K562 (cell line): ENCODE measurements around the gene HAGHL. TPM values are rescaled to one million over a fixed set of nuclear protein-coding genes. Genes with fewer than 3 reads are reported as not detected.

Experiments used
- ATAC-seq: fragments of 200-7000 bp; cut with Tn5 transposase; 3 replicates; pipeline ENCODE4 v1.9.1; 2020; ENCODE audit warnings: moderate library complexity
- BruUV-seq: library from RNA; stranded (reverse); fragments of 400-500 nt; replicated peaks from 2 replicates; lab custom pipeline; 2021; lab: Mats Ljungman, UMichigan
- CTCF ChIA-PET: fragments of 300-600 bp; formaldehyde crosslinking; extraction: SDS; loops from one replicate; lab custom pipeline; 2021; ENCODE audit warnings: low intra/inter-chr PET ratio; lab: Yijun Ruan, JAX
- POLR2A ChIA-PET: fragments of 300-600, 350-650 bp; sonication (Branson Sonifier 250); formaldehyde crosslinking; extraction: SDS; loops from one replicate; lab custom pipeline; 2021; ENCODE audit warnings: antibody characterized with exemption, inconsistent platforms; lab: Yijun Ruan, JAX
- DNase-seq, 4 experiments: peaks; one replicate each; pipeline versions ENCODE4 v3.0.0 to v3.0.0-alpha.2; 2011 to 2018; ENCODE audit warnings: low spot score in 3 of 4, mixed read lengths in 3 of 4; ENCODE audit errors: extremely low read depth in 1 of 4
- FAIRE-seq: peaks from 2 replicates; lab custom pipeline; 2011; peaks lifted over from hg19 to GRCh38; lab: Jason Lieb, UNC
- H2AFZ ChIP-seq: 2 replicates; pipeline ENCODE4 v1.6.0; 2011; ENCODE audit warnings: low read depth, low read length, control low read depth, inconsistent platforms
- H3K27ac ChIP-seq: fragments of 200-600 bp; 3 replicates; pipeline ENCODE4 v1.8.0; 2011; ENCODE audit warnings: low read depth, mild to moderate bottlenecking, control low read depth, inconsistent platforms, low read length, moderate library complexity, mixed read lengths; ENCODE audit errors: extremely low read depth
- H3K27me3 ChIP-seq, 2 experiments: fragments of 300-600 bp in 1 of 2; 2 replicates in 1 of 2; 3 replicates in 1 of 2; pipeline versions ENCODE4 v1.6.0 to v1.8.0; 2011; ENCODE audit warnings: inconsistent platforms in 2 of 2, low read length in 2 of 2, mild to moderate bottlenecking in 1 of 2, mixed read lengths in 1 of 2, moderate library complexity in 1 of 2; ENCODE audit not compliant: control insufficient read depth in 2 of 2, insufficient read depth in 2 of 2
- H3K36me3 ChIP-seq: fragments of 300-600 bp; 3 replicates; pipeline ENCODE4 v1.8.0; 2011; ENCODE audit warnings: mild to moderate bottlenecking, low read length, inconsistent platforms; ENCODE audit not compliant: control insufficient read depth, insufficient read depth
- H3K4me1 ChIP-seq, 2 experiments: fragments of 200-600 bp in 1 of 2; replicated peaks in 1 of 2; 2 replicates in 1 of 2; 3 replicates in 1 of 2; pipeline versions ENCODE4 v1.5.1 to v1.8.0; 2011; ENCODE audit warnings: inconsistent platforms in 2 of 2, low read length in 2 of 2, mild to moderate bottlenecking in 1 of 2, mixed read lengths in 1 of 2, moderate library complexity in 1 of 2; ENCODE audit not compliant: control insufficient read depth in 2 of 2, insufficient read depth in 2 of 2
- H3K4me2 ChIP-seq: 2 replicates; pipeline ENCODE4 v1.6.1; 2011; ENCODE audit warnings: low read length, control low read depth, inconsistent platforms, mixed read lengths; ENCODE audit not compliant: insufficient read depth
- H3K4me3 ChIP-seq: fragments of 200-600 bp; sonication (generic), shearing (Covaris generic); 2 replicates; pipeline ENCODE4 v1.5.1; 2016; ENCODE audit warnings: control low read depth, inconsistent platforms
- H3K79me2 ChIP-seq: fragments of 200-600 bp; 3 replicates; pipeline ENCODE4 v1.8.0; 2011; ENCODE audit warnings: low read length, inconsistent platforms; ENCODE audit not compliant: control insufficient read depth, insufficient read depth
- H3K9ac ChIP-seq, 2 experiments: 2 replicates each; pipeline versions ENCODE4 v1.6.0 to v1.6.1; 2011; ENCODE audit warnings: low read depth in 2 of 2, low read length in 2 of 2, control low read depth in 1 of 2, inconsistent platforms in 1 of 2, mild to moderate bottlenecking in 1 of 2, mixed read lengths in 1 of 2; ENCODE audit not compliant: insufficient read depth in 1 of 2
- H3K9me1 ChIP-seq: one replicate; pipeline ENCODE4 v1.6.0; 2011; ENCODE audit warnings: inconsistent platforms, mild to moderate bottlenecking, low read length, moderate library complexity; ENCODE audit not compliant: control insufficient read depth, insufficient read depth
- H3K9me3 ChIP-seq: replicated peaks from 2 replicates; pipeline ENCODE4 v1.5.1; 2011; ENCODE audit warnings: low read depth, low read length, inconsistent platforms; ENCODE audit not compliant: control insufficient read depth, insufficient read depth
- H4K20me1 ChIP-seq: replicated peaks from 2 replicates; pipeline ENCODE4 v1.6.1; 2011; ENCODE audit warnings: low read length, inconsistent platforms, mixed read lengths; ENCODE audit not compliant: control insufficient read depth, insufficient read depth
- BMI1 ChIP-seq: fragments of 150-350 bp; IDR thresholded peaks from 2 replicates; pipeline ENCODE4 v1.6.1; 2014; ENCODE audit warnings: low read length
- BRCA1 ChIP-seq, 2 experiments: fragments of 450-650 bp in 1 of 2; sonication (generic) in 1 of 2; formaldehyde crosslinking in 1 of 2; IDR thresholded peaks; 2 replicates each; pipeline versions ENCODE4 v1.5.0 to v1.6.1; 2017 to 2020; ENCODE audit warnings: mild to moderate bottlenecking in 1 of 2, missing genetic modification reagents in 1 of 2
- CBX5 ChIP-seq: IDR thresholded peaks from 2 replicates; pipeline ENCODE4 v1.6.1; 2014; ENCODE audit warnings: low read depth, borderline replicate concordance
- EGR1 ChIP-seq: fragments of 450-650 bp; conservative IDR thresholded peaks from 2 replicates; pipeline ENCODE4 v1.6.1; 2017; ENCODE audit warnings: mild to moderate bottlenecking
- NR3C1 ChIP-seq: sonication (generic); formaldehyde crosslinking; IDR thresholded peaks from 2 replicates; pipeline ENCODE4 v1.8.1; 2022; ENCODE audit warnings: missing genetic modification reagents
- RBM14 ChIP-seq: fragments of 200-400 bp; formaldehyde crosslinking; IDR thresholded peaks from 2 replicates; pipeline ENCODE4 v1.6.1; 2018; ENCODE audit warnings: low read depth, mild to moderate bottlenecking, low read length, moderate library complexity, borderline replicate concordance; ENCODE audit not compliant: insufficient read depth
- RCOR1 ChIP-seq, 2 experiments: IDR thresholded peaks; 2 replicates each; pipeline ENCODE4 v1.6.1; 2012; ENCODE audit warnings: low read depth in 2 of 2, low read length in 2 of 2, borderline replicate concordance in 1 of 2, improper control_type of control experiment in 1 of 2
- WHSC1 ChIP-seq: IDR thresholded peaks from one replicate; pipeline ENCODE4 v1.6.1; 2012; ENCODE audit warnings: low read length, control low read depth, inconsistent platforms
- ZBTB1 ChIP-seq: sonication (generic); formaldehyde crosslinking; IDR thresholded peaks from 2 replicates; pipeline ENCODE4 v1.8.1; 2023; ENCODE audit warnings: missing genetic modification reagents, low read depth, mild to moderate bottlenecking, borderline replicate concordance
- ZNF3 ChIP-seq: fragments of 250-450 bp; sonication (Bioruptor Pico); IDR thresholded peaks from 2 replicates; pipeline ENCODE4 v1.5.0; 2021; ENCODE audit warnings: mild to moderate bottlenecking, moderate library complexity
- ZNF707 ChIP-seq: fragments of 250-450 bp; sonication (Bioruptor Pico); conservative IDR thresholded peaks from 2 replicates; pipeline ENCODE4 v1.8.0; 2022; ENCODE audit warnings: inconsistent platforms, mild to moderate bottlenecking, moderate library complexity
- ZNF740 ChIP-seq, 3 experiments: fragments of 200-800 bp in 1 of 3; sonication (Bioruptor generic) in 1 of 3; sonication (generic) in 1 of 3; formaldehyde crosslinking in 1 of 3; IDR thresholded peaks; 2 replicates each; pipeline versions ENCODE4 v1.6.1 to v1.8.0; 2016 to 2022; ENCODE audit warnings: mild to moderate bottlenecking in 2 of 3, missing compliant biosample characterization in 2 of 3, missing genetic modification characterization in 2 of 3, missing genetic modification reagents in 1 of 3
- WGBS: fragments of 100-300 bp; shearing (Covaris generic); methylation state at CpG from one replicate; pipeline ENCODE4 v1.1.6; 2016; ENCODE audit warnings: low coverage, mixed read lengths; ENCODE audit not compliant: insufficient coverage; ENCODE audit errors: missing lambda C conversion rate; 5-methylcytosine and 5-hydroxymethylcytosine counted together
- in situ Hi-C: fragments of 300-500 bp; cut with MboI; formaldehyde crosslinking; loops from 4 replicates; pipeline ENCODE4 v1.15.0; 2018; ENCODE audit warnings: inconsistent platforms, mixed read lengths
- intact Hi-C: fragments of 100-400 bp; cut with micrococcal nuclease; formaldehyde crosslinking; loops from 2 replicates; pipeline ENCODE4 v1.14.2; 2022
- polyA plus RNA-seq, 8 experiments: library from polyadenylated mRNA; depleted of rRNA in 4 of 8; stranded (reverse) in 5 of 8; unstranded in 3 of 8; fragments of >200 nt; fragmentation: Nextera tagmentation in 2 of 8; fragmentation: Illumina TruSeq in 1 of 8; extraction: Ambion mirVana in 2 of 8; extraction: Trizol in 1 of 8; gene quantifications; 2 replicates each; pipeline versions ENCODE4 v1.2.1 to v1.2.3, GENCODE V29; 2011 to 2014; ENCODE audit warnings: inconsistent platforms in 1 of 8, missing spikeins in 1 of 8
- total RNA-seq, 7 experiments: library from RNA; depleted of rRNA in 6 of 7; stranded (reverse); fragments of >200 nt in 6 of 7; fragmentation: Illumina TruSeq in 2 of 7; extraction: Trizol in 2 of 7; gene quantifications; 2 replicates each; pipeline versions ENCODE4 v1.2.1 to v1.2.3, GENCODE V29; 2011 to 2021; ENCODE audit warnings: low replicate concordance in 1 of 7
- TF ChIP-seq, protein P1 (sequence below), 2 experiments: fragments of 450-650 bp; IDR thresholded peaks; 2 replicates each; pipeline ENCODE4 v1.6.1; 2016
- TF ChIP-seq, protein P2 (sequence below): sonication (generic); formaldehyde crosslinking; IDR thresholded peaks from 2 replicates; pipeline ENCODE4 v1.8.0; 2022; ENCODE audit warnings: mild to moderate bottlenecking, missing genetic modification reagents

Gene HAGHL
- total and polyA plus RNA-seq, 9 of the 15 experiments (the other 6 are each of a cell fraction or from before 2014, with no cell fraction given) = 0.31 to 83.4 (median 20.7) TPM

- Histone ChIP-seq H3K9ac (peak overlapping the region; percentile 65 to 96), H3K4me3 (peak overlapping the region; percentile 80), H3K27me3 (no peaks in the 10 kb centered on the region), H3K4me2 (peak overlapping the region; percentile 97), H3K9me3 (no peaks in the 10 kb centered on the region), H4K20me1 (no peaks in the 10 kb centered on the region; the same call in 1 of the 2 replicates), H3K27ac (peak overlapping the region; percentile 82), H3K9me1 (no peaks in the 10 kb centered on the region), H3K4me1 (peaks cover 10 to 93% of the 10 kb centered on the region in 2 experiments; a peak in 4 of 5 replicates), H2AFZ (no peak overlapping the region), H3K36me3 (peaks cover 46% of the 10 kb centered on the region; the same call in 2 of the 3 replicates), H3K79me2 (peaks cover 25% of the 10 kb centered on the region)
- FAIRE-seq = no peak
- no peak for ATAC-seq
- ChIA-PET CTCF (no interaction called here), POLR2A (interaction anchor here (0.5 to 2.0 kb wide), 6 partner anchors 9 to 81 kb away, joined by 3 to 16 read pairs (median 8); partner anchors contain the start of genes ANTKMT, CIAO3 and MSLN)
- in situ Hi-C loops = no loop called here
- DNase-seq = peak in 3 of 4 experiments; percentile 42 to 52 (median 48)
- intact Hi-C loops = loop anchor here (2.0 kb wide), 1 partner anchor 14 kb away; the partner anchor contains the start of gene METRN
- TSS peak; percentile 54 for BruUV-seq
- 32% methylated on average over 42 of the region's 55 CpGs for WGBS
- TF ChIP-seq ZNF740 (CRISPR knock-in tag; IDR thresholded peaks at IDR 0.05) (peak; percentile 82; the same call in 1 of the 2 replicates), ZNF740 (tag; IDR thresholded peaks at IDR 0.05) (peak in 1 of 2 experiments; percentile 82; a peak in 2 of 4 replicates), CBX5 (no peak), ZNF3 (no peak), ZBTB1 (CRISPR knock-in tag) (no peak), RBM14 (0 out of 2 replicates have a peak, but pooled peaks have one; percentile 31), RCOR1 (IDR thresholded peaks at IDR 0.05; ENCODE audit: borderline replicate concordance in 1 of 2, low read depth in 2 of 2, low read length in 2 of 2) (no peak), NR3C1 (CRISPR knock-in tag) (no peak), ZNF707 (no peak), EGR1 (peak; percentile 43; the same call in 1 of the 2 replicates), BRCA1 (IDR thresholded peaks at IDR 0.05) (no peak), BRCA1 (CRISPR knock-in tag; IDR thresholded peaks at IDR 0.05) (no peak), WHSC1 (no peak), BMI1 (no peak)
- TF ChIP-seq, protein P1, sequence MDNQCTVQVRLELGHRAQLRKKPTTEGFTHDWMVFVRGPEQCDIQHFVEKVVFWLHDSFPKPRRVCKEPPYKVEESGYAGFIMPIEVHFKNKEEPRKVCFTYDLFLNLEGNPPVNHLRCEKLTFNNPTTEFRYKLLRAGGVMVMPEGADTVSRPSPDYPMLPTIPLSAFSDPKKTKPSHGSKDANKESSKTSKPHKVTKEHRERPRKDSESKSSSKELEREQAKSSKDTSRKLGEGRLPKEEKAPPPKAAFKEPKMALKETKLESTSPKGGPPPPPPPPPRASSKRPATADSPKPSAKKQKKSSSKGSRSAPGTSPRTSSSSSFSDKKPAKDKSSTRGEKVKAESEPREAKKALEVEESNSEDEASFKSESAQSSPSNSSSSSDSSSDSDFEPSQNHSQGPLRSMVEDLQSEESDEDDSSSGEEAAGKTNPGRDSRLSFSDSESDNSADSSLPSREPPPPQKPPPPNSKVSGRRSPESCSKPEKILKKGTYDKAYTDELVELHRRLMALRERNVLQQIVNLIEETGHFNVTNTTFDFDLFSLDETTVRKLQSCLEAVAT (IDR thresholded peaks at IDR 0.05) = no peak
- TF ChIP-seq, protein P2, sequence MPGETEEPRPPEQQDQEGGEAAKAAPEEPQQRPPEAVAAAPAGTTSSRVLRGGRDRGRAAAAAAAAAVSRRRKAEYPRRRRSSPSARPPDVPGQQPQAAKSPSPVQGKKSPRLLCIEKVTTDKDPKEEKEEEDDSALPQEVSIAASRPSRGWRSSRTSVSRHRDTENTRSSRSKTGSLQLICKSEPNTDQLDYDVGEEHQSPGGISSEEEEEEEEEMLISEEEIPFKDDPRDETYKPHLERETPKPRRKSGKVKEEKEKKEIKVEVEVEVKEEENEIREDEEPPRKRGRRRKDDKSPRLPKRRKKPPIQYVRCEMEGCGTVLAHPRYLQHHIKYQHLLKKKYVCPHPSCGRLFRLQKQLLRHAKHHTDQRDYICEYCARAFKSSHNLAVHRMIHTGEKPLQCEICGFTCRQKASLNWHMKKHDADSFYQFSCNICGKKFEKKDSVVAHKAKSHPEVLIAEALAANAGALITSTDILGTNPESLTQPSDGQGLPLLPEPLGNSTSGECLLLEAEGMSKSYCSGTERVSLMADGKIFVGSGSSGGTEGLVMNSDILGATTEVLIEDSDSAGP (CRISPR knock-in tag) = no peak
Observed at GRCh38 chr16:728890-729744, 2.2 kb downstream of the HAGHL start.
